Activated gamma-delta T cell treated with Interleukin-2 at 50 U/mL for 16 hours (primary cell): ENCODE results near the gene GPC4.
"Not testable (repeated sequence)": the region's sequence is repeated elsewhere in the genome, so short reads cannot be mapped to it uniquely, and the experiment has no call there.

Experiments used
- DNase-seq: peaks from one replicate; pipeline ENCODE4 v3.0.0-alpha.2; 2020

The GPC4 gene

DNA sequence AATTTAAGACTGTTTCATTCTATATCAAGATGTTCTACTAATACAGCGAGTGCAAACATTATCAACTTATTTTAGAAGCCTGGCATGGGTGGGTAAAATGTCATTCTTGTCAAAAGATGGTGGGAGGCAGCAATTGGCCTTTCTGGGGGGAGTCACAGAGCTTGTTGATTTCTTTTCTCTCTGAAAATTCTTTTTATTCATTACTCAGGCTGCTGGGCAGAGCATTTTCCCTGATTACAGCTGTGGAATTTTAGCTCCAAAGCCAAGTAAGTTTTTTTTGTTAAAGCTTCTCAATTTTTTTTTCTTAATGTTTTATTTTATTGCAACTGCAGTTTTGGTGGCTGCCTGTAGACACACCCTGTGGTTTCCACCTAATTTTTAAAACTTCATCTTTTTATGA lies 50.4 kb downstream of the GPC4 start:
- DNase-seq: no peak

DNA sequence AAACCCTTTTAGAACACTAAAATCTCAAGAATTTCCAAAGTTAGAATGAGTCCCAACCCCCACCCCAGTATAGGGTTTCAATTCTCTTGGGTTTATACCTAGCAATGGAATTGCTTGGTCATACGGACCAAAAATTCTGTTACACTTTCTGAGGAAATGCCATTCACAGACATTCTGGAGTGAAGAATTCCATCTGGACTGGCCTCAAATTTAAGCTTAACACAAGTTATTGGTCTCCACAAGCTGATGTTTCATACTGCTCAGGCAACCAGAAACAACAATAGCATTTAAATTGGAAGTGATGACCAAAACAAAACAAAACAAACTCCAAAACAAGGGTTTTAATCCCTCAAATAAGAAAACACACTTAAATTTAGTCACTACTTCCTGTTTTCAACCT lies 51.1 kb downstream of the GPC4 start:
- no peak for DNase-seq

DNA sequence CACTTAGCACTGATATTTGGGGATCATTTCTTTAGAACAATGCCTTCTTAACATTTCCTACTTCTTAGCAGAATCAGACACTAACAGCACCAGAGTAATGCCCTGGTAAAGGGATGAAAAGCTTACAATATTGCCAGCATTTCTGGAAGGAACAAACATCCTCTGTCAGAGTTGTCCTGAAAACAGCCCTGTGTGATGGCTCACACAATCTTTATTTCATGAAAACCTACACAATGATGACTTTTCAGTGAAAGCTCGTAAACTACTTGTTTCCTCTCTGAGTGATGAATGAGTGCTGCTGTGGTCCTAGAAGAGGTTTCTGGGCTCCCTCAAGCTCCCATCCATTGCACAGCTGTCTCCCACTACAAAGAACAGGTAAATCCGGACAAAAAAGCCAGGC lies 52.8 kb downstream of the GPC4 start:
- no peak for DNase-seq

DNA sequence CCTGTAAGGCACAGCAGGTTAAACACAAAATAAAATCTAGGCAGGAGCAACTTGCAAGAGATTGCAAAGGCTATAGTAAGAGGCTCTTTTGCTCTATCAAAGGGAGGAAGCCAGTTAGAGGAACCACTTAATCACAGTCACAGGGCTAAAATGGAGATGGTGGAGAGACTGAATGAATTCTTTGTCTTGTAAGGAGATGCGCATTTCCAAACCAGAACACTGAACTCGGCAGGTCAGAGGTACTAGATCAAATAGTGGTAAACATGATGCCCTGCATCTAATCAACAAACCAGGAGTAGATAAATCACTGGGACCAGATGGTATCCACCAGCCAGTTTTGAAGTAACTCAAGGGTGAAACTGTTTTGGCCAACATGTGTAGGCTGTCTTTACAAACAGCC lies 55.8 kb downstream of the GPC4 start:
- DNase-seq: no peak

DNA sequence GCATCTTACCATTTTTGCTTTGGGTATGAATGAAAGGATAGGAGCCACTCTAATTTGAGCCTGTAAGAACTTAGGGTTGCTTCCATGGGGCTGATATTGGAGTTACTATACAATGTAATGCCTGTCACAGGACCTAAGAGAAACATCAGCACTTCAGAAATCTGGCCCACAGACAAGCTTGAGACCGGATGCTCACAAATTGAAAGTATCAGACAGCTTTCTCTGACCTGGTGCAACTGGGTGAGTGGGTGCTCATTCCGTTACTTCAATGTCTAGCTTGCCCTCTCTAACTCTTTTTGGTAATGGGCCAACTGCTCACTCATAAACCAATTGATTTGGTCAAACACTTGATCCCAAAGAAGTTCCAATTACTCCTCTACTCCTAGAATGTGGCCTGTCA lies 62.1 kb downstream of the GPC4 start:
- no peak for DNase-seq

GRCh38 chrX:133350751-133351150 lies 64.5 kb downstream of the GPC4 start:
- no peak for DNase-seq

DNA sequence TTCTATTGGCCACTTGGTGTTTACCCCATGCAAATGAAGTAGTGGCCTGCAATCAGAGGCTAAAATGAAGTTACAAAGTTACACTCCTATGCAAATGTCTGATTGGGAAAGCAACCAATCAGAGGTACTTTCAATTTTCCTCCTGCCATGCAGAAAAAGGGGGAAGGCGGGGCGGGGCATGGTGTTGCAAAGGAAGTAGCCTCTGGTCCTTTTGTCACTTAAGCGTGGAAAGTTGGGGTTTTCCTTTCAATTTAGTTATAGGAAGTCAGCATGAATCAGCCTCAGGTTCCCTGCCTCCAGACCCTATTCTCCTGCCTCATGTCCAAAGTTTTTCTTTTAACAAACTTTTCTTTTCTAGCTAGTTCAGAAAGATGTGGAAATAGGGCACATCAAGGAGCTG lies 69.3 kb downstream of the GPC4 start:
- DNase-seq: no peak

DNA sequence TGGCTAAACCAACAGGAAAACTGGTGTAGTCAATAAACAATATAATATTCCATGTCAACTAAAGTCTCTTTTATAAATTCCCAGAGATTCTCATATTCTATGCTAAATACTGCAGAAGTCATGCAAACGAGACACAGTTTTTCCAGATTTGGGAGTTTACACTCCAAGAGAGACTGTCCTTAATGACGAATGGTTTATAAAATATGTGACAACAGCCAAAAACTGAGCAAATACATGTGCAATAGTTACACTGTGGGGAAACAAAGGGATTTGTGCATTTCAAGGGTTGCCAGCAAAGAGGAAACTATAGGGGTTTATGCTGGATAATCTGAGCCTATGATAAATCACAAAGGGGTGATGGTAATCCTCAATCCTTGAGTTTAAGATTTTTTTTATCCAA lies 75.7 kb downstream of the GPC4 start:
- no peak for DNase-seq

- DNase-seq: no peak
These were observed 78.0 kb downstream of the GPC4 start for GRCh38 chrX:133337250-133337649.

- no peak for DNase-seq
These were observed 80.3 kb downstream of the GPC4 start for GRCh38 chrX:133335027-133335426.

GRCh38 chrX:133333154-133333750 lies 82.0 kb downstream of the GPC4 start:
- DNase-seq: no peak

GRCh38 chrX:133332737-133333136 lies 82.6 kb downstream of the GPC4 start:
- DNase-seq: no peak

DNA sequence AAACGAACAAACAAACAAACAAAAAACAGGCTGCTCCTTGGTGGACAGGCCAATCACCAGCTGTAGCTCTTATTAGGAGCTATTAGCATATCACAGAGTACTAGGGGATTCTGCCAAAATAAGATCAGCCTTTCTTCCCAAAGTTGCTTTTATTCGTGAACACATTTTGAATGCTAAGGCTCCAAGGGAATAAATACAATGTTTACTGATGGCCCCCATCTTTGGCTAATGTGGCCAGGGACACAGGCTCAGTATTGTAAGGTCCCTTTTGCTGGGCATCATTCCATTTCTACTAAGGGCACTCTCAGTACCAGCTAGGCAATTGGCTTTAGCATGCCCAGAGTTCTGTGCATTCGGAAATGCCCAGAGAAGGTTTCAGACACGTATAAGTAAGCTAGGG lies 84.3 kb downstream of the GPC4 start:
- no peak for DNase-seq

GRCh38 chrX:133325422-133325821 lies 89.9 kb downstream of the GPC4 start:
- no peak for DNase-seq

- DNase-seq: no peak
These were observed 91.9 kb downstream of the GPC4 start for GRCh38 chrX:133323431-133323830.

DNA sequence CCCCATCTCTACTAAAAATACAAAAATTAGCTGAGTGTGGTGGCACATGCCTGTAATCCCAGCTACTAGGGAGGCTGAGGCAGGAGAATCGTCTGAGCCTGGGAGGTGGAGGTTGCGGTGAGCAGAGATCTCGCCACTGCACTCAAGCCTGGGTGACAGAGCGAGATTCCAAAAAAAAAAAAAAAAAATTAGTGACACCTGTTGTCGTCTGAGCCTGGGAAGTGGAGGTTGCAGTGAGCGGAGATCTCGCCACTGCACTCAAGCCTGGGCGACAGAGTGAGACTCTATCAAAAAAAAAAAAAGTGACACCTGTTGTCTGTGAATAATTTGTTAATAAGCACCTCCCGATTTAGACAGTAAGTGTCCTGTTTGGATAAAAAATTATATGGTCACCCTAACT lies 93.0 kb downstream of the GPC4 start:
- not testable (repeated sequence) for DNase-seq

DNA sequence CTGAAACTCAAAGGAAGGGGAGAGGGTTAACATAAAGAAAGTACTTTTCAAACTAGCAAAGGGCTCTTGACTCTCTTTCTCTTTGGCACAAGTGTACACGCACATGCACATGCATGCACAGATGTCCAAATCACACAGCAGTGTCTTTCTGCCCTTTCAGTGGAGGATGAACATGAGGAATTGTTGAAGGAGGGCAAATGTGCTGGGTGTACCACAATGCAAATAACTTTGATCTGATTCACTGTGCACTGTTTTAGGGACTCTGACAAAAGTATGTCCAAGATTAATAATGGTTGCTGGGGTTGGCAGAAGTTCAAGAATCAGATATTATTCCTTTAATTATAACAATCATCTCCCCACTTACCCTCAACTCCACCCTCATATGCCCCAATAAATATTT lies 93.8 kb downstream of the GPC4 start:
- DNase-seq: no peak

- DNase-seq: no peak
These were observed 101.0 kb downstream of the GPC4 start for GRCh38 chrX:133314281-133314680.

DNA sequence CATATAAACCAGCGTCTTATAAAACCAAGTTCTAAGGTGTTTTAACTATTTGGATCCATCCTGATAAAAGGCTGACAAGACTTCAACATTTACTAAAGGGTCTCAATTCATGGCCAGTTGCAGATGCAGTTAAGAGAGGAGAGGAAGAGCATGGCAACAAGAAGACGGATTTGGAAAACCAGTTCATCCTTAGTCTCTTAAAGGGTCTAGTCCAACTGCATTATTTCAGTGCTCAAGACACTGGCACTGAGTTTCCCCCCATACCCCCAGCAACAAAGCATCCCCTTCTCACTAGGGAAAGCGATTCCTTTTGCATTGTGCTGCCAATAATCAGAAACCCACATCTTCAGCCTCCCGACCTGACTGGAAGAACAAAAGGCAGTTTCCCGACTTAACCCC lies 106.8 kb downstream of the GPC4 start:
- no peak for DNase-seq

GRCh38 chrX:133307637-133308498 lies 107.4 kb downstream of the GPC4 start:
- no peak for DNase-seq

DNA sequence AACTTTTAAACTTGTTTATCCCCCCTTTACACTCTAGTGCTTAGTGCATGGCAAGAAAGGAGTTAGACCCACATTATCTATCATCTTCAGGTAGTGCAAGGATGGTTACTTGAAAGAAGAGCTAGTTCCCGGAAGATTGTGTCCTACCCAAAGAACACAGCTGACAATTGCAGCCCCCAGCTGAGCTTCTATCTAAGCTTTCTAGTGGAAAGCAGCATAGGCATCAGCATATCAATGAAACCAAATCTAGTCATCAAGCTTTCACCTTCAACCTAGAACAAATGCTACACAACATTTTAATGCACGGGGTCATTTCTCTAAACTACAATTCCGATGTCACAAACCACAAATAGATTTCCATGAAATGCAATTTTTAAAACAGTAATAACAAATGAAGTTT lies 108.2 kb downstream of the GPC4 start:
- DNase-seq: no peak

GRCh38 chrX:133306316-133306715 lies 109.0 kb downstream of the GPC4 start:
- DNase-seq: no peak

DNA sequence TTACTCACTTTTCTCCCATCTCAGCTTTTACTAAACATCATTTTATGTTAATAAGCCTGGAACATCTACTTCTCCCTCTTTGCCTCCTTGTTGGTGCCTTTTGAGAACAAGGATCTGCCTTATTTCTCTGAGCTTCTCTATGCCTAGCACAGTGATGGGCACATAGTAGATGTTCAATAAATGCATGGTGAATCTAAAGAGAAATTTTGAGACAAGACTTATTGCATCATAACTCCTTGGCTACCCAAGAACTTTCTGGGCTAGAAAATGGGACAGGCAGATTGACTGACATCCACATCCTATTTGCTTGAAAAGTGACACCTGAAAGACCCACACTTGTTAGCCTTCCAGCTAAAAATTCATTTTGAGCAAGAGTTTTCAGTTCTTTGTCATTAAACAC lies 109.9 kb downstream of the GPC4 start:
- DNase-seq: no peak

GRCh38 chrX:133302775-133303445 lies 112.4 kb downstream of the GPC4 start:
- no peak for DNase-seq
